Spleen (tissue), 7 donors: ENCODE measurements around the gene HGD.

ENCODE experiments used
- CTCF ChIP-seq, 11 experiments: fragments of 200-600 bp in 7 of 11; fragments of 450-650 bp in 4 of 11; sonication (generic) in 4 of 11; IDR thresholded peaks in 8 of 11; conservative IDR thresholded peaks in 3 of 11; 1 replicate in 7 of 11; 2 replicates in 4 of 11; pipeline versions ENCODE4 v1.4.0 to v1.8.0; 2016 to 2021; ENCODE audit warnings: antibody characterized with exemption in 11 of 11, inconsistent platforms in 4 of 11, mild to moderate bottlenecking in 1 of 11
- POLR2A ChIP-seq, 3 donors: fragments of 450-650 bp; IDR thresholded peaks; one replicate each; pipeline ENCODE4 v1.5.1; 2017; ENCODE audit warnings: antibody characterized with exemption in 3 of 3, mild to moderate bottlenecking in 1 of 3
- donor health status: DM: no; HTN: no; CAD: no; lungs with moderate emphysema.
- donor health status: DM: no; HTN: no; CAD: no.
- donor health status: DM: no; HTN: no; CAD: no.

GRCh38 chr3:120652281-120652680 lies 29.8 kb downstream of the HGD start:
- TF ChIP-seq CTCF (IDR thresholded peaks at IDR 0.05 in 8 of 11, conservative IDR thresholded peaks at IDR 0.05 in 3 of 11) (no peak), POLR2A (IDR thresholded peaks at IDR 0.05) (no peak)
